GM12878 (cell line): ENCODE data around the gene IRF7. TPM values are rescaled to one million over a fixed set of nuclear protein-coding genes. Genes with fewer than 3 reads are reported as not detected.

Experiments
- ATAC-seq: fragments of 200-7000 bp; cut with Tn5 transposase; 3 replicates; pipeline ENCODE4 v1.9.1; 2020; ENCODE audit warnings: mild to moderate bottlenecking, moderate library complexity
- BruUV-seq: library from RNA; stranded (reverse); fragments of 400-500 nt; replicated peaks from 2 replicates; lab custom pipeline; 2021; lab: Mats Ljungman, UMichigan
- CTCF ChIA-PET: fragments of 300-600 bp; sonication (Branson Sonifier 250); formaldehyde crosslinking; extraction: SDS; loops from one replicate; lab custom pipeline; 2021; ENCODE audit warnings: inconsistent platforms; lab: Yijun Ruan, JAX
- POLR2A ChIA-PET: fragments of 350-600 bp; formaldehyde crosslinking; extraction: SDS; loops from one replicate; lab custom pipeline; 2021; ENCODE audit warnings: inconsistent platforms; lab: Charles Lee
- RAD21 ChIA-PET: fragments of 300-600 bp; sonication (Branson Sonifier 250); formaldehyde crosslinking; loops from one replicate; lab custom pipeline; 2023; ENCODE audit warnings: antibody characterized with exemption; ENCODE audit not compliant: unreplicated experiment; lab: Charles Lee
- SMC1A ChIA-PET: fragments of 300-600 bp; sonication (Branson Sonifier 250); formaldehyde crosslinking; loops from one replicate; lab custom pipeline; 2023; ENCODE audit not compliant: unreplicated experiment, uncharacterized antibody; lab: Charles Lee
- DNase-seq: peaks from one replicate; pipeline ENCODE4 v3.0.0-alpha.2; 2011; ENCODE audit warnings: low read depth, low spot score
- FAIRE-seq: peaks from 3 replicates; lab custom pipeline; 2011; peaks lifted over from hg19 to GRCh38; lab: Jason Lieb, UNC
- H2AFZ ChIP-seq: 2 replicates; pipeline ENCODE4 v1.6.0; 2011; ENCODE audit warnings: low read depth, low read length, control low read depth; ENCODE audit not compliant: control insufficient read depth
- H3K27ac ChIP-seq: 2 replicates; pipeline ENCODE4 v1.5.1; 2011; ENCODE audit warnings: control low read depth; ENCODE audit not compliant: control insufficient read depth, insufficient read depth
- H3K27me3 ChIP-seq, 2 experiments: replicated peaks in 1 of 2; 2 replicates each; pipeline versions ENCODE4 v1.6.0 to v1.6.1; 2011; ENCODE audit warnings: low read length in 1 of 2; ENCODE audit not compliant: control insufficient read depth in 2 of 2, insufficient read depth in 2 of 2
- H3K36me3 ChIP-seq, 2 experiments: 2 replicates each; pipeline ENCODE4 v1.5.1; 2011; ENCODE audit warnings: low read length in 1 of 2; ENCODE audit not compliant: control insufficient read depth in 2 of 2, insufficient read depth in 2 of 2
- H3K4me1 ChIP-seq: 2 replicates; pipeline ENCODE4 v1.6.1; 2011; ENCODE audit warnings: mild to moderate bottlenecking, low read length, moderate library complexity, mixed read lengths; ENCODE audit not compliant: control insufficient read depth, insufficient read depth
- H3K4me2 ChIP-seq: 2 replicates; pipeline ENCODE4 v1.6.0; 2011; ENCODE audit warnings: control low read depth; ENCODE audit not compliant: control insufficient read depth, insufficient read depth
- H3K4me3 ChIP-seq: fragments of 200-600 bp; sonication (generic); 2 replicates; pipeline ENCODE4 v1.5.1; 2016
- H3K79me2 ChIP-seq: 2 replicates; pipeline ENCODE4 v1.6.0; 2011; ENCODE audit warnings: low read length; ENCODE audit not compliant: control insufficient read depth, insufficient read depth
- H3K9ac ChIP-seq: 2 replicates; pipeline ENCODE4 v1.8.0; 2011; ENCODE audit warnings: low read length, control low read depth, mixed read lengths; ENCODE audit not compliant: control insufficient read depth, insufficient read depth
- H3K9me3 ChIP-seq: replicated peaks from 3 replicates; pipeline ENCODE4 v1.5.1; 2011; ENCODE audit warnings: mild to moderate bottlenecking, low read length; ENCODE audit not compliant: control insufficient read depth, insufficient read depth
- H4K20me1 ChIP-seq: 2 replicates; pipeline ENCODE4 v1.6.0; 2011; ENCODE audit not compliant: control insufficient read depth, insufficient read depth
- CBFB ChIP-seq: IDR thresholded peaks from 2 replicates; pipeline ENCODE4 v1.6.1; 2016; ENCODE audit warnings: antibody characterized with exemption, low read depth
- CHD2 ChIP-seq: IDR thresholded peaks from 2 replicates; pipeline ENCODE4 v1.6.1; 2011; ENCODE audit warnings: low read depth, low read length, improper control_type of control experiment, borderline replicate concordance
- EED ChIP-seq: sonication (generic); IDR thresholded peaks from 2 replicates; pipeline ENCODE4 v1.6.1; 2016; ENCODE audit warnings: antibody characterized with exemption, low read depth
- EGR1 ChIP-seq, 2 experiments: IDR thresholded peaks; 1 replicate in 1 of 2; 2 replicates in 1 of 2; pipeline ENCODE4 v1.6.1; 2011 to 2012; ENCODE audit warnings: low read depth in 2 of 2, low read length in 2 of 2, borderline replicate concordance in 1 of 2, mild to moderate bottlenecking in 1 of 2, moderate library complexity in 1 of 2
- HDGF ChIP-seq: fragments of 450-650 bp; IDR thresholded peaks from 2 replicates; pipeline ENCODE4 v1.6.1; 2016; ENCODE audit warnings: antibody characterized with exemption
- IRF3 ChIP-seq: fragments of 450-650 bp; IDR thresholded peaks from 2 replicates; pipeline ENCODE4 v1.6.1; 2014; ENCODE audit warnings: mild to moderate bottlenecking
- LARP7 ChIP-seq: fragments of 450-650 bp; IDR thresholded peaks from 2 replicates; pipeline ENCODE4 v1.6.1; 2017; ENCODE audit warnings: mild to moderate bottlenecking
- MAX ChIP-seq: IDR thresholded peaks from 2 replicates; pipeline ENCODE4 v1.6.1; 2012; ENCODE audit warnings: low read depth, low read length, improper control_type of control experiment
- MEF2A ChIP-seq: IDR thresholded peaks from 2 replicates; pipeline ENCODE4 v1.6.1; 2011; ENCODE audit warnings: low read depth, mild to moderate bottlenecking, low read length, moderate library complexity; ENCODE audit not compliant: insufficient read depth
- MYC ChIP-seq: IDR thresholded peaks from 2 replicates; pipeline ENCODE4 v1.6.1; 2011; ENCODE audit warnings: mild to moderate bottlenecking, low read length, moderate library complexity, inconsistent platforms; ENCODE audit not compliant: insufficient read depth, insufficient replicate concordance, insufficient read length, severe bottlenecking
- POLR2A ChIP-seq: IDR thresholded peaks from 2 replicates; pipeline ENCODE4 v1.6.1; 2011; ENCODE audit warnings: low read depth, mild to moderate bottlenecking, low read length
- POLR2AphosphoS5 ChIP-seq: IDR thresholded peaks from 2 replicates; pipeline ENCODE4 v1.6.1; 2011; ENCODE audit warnings: mild to moderate bottlenecking, low read length, inconsistent platforms
- RAD21 ChIP-seq: IDR thresholded peaks from 2 replicates; pipeline ENCODE4 v1.6.1; 2011; ENCODE audit warnings: mild to moderate bottlenecking, low read depth, low read length, moderate library complexity; ENCODE audit not compliant: insufficient read depth
- RCOR1 ChIP-seq: conservative IDR thresholded peaks from 2 replicates; pipeline ENCODE4 v1.6.1; 2012; ENCODE audit warnings: low read depth, low read length, improper control_type of control experiment
- SKIL ChIP-seq: fragments of 450-650 bp; IDR thresholded peaks from 2 replicates; pipeline ENCODE4 v1.6.1; 2017; ENCODE audit warnings: mild to moderate bottlenecking, low read depth, inconsistent platforms; ENCODE audit not compliant: poor library complexity, severe bottlenecking
- STAT3 ChIP-seq: IDR thresholded peaks from 2 replicates; pipeline ENCODE4 v1.6.1; 2011; ENCODE audit warnings: low read depth, low read length, improper control_type of control experiment
- YY1 ChIP-seq: IDR thresholded peaks from 2 replicates; pipeline ENCODE4 v1.6.1; 2011; ENCODE audit warnings: low read depth, mild to moderate bottlenecking, low read length
- WGBS: methylation state at CpG from one replicate; pipeline ENCODE4 v1.1.6; 2016; ENCODE audit warnings: low lambda C conversion rate; ENCODE audit not compliant: insufficient replicate concordance, insufficient coverage; ENCODE audit errors: missing lambda C conversion rate; 5-methylcytosine and 5-hydroxymethylcytosine counted together
- in situ Hi-C: fragments of 300-500 bp; cut with MboI; formaldehyde crosslinking; loops from 9 replicates; pipeline ENCODE4 v1.14.3; 2018; ENCODE audit warnings: mixed read lengths
- intact Hi-C: fragments of 100-400 bp; cut with micrococcal nuclease; formaldehyde crosslinking; loops from one replicate; pipeline ENCODE4 v1.14.2; 2022; ENCODE audit not compliant: unreplicated experiment
- polyA plus RNA-seq, 11 experiments: library from polyadenylated mRNA; depleted of rRNA in 4 of 11; unstranded in 6 of 11; stranded (reverse) in 5 of 11; fragments of >200 nt; fragmentation: Nextera tagmentation in 4 of 11; fragmentation: Illumina TruSeq in 1 of 11; extraction: Ambion mirVana in 4 of 11; extraction: Trizol in 1 of 11; gene quantifications; 1 replicate in 1 of 11; 2 replicates in 10 of 11; pipeline versions ENCODE4 v1.2.1 to v1.2.3, GENCODE V29; 2011 to 2016; ENCODE audit warnings: inconsistent platforms in 2 of 11, missing spikeins in 2 of 11, low read depth in 1 of 11
- total RNA-seq, 4 experiments: library from RNA; depleted of rRNA in 3 of 4; stranded (reverse); fragments of >200 nt in 3 of 4; fragmentation: Illumina TruSeq in 1 of 4; extraction: Trizol in 1 of 4; gene quantifications; 2 replicates each; pipeline versions ENCODE4 v1.2.1 to v1.2.3, GENCODE V29; 2013 to 2021
- TF ChIP-seq, protein P1 (sequence below): IDR thresholded peaks from 2 replicates; pipeline ENCODE4 v1.6.1; 2011; ENCODE audit warnings: borderline replicate concordance, low read depth, mild to moderate bottlenecking, moderate library complexity, low read length; ENCODE audit not compliant: insufficient read depth, poor library complexity, severe bottlenecking

Gene IRF7
- total and polyA plus RNA-seq, 10 of the 15 experiments (the other 5 are each of a cell fraction or from before 2014, with no cell fraction given), result 4.4 to 141 (median 67.6) TPM

DNA sequence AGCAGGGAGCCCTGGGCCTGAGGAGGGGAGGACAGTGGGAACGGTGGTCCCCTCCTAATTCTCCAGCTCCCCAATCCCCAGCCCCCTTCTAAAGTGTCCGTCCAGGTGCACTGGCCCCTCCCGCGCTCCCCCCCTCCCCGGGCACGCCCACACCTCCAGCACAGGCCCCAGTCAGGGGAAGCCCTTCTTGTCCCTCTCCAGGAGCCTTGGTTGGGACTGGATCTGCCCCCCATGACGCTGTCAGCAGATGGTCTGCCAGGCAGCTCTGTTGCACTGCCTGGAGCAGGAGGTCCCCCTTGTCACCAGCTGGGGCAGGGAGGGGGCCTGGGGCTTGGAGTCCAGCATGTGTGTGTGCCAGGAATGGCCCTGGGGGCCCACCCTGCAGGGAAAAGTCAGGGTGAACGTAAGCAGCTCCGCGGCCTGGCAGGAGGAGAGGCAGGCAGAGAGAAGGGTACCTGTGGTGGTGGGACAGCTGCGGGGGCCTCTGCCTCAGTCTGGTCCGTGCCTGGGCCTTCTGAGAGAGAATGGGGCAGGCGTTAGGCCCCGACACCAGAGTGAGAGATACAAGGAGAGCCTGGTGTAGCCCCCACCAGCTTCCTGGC is 1.6 kb downstream of the IRF7 start:
- Histone ChIP-seq H3K4me1 (peaks cover 14% of the 10 kb centered on the region), H3K4me3 (peak overlapping the region; percentile 90), H3K9ac (peak overlapping the region; percentile 91), H4K20me1 (peaks cover 11% of the 10 kb centered on the region), H3K9me3 (no peaks in the 10 kb centered on the region), H3K4me2 (peak overlapping the region; percentile 99), H3K27ac (peak overlapping the region; percentile 100), H3K79me2 (peaks cover 26% of the 10 kb centered on the region), H2AFZ (no peak overlapping the region), H3K27me3 (no peaks in the 10 kb centered on the region), H3K36me3 (peaks cover 10 to 40% of the 10 kb centered on the region in 2 experiments; a peak in 3 of 4 replicates)
- SMC1A ChIA-PET, result interaction anchor here (0.8 kb wide), 1 partner anchor 38 kb away, joined by 3 read pairs; the partner anchor contains the start of gene PHRF1
- WGBS, result 51% methylated on average over 14 of the region's 14 CpGs
- DNase-seq (no peak), ATAC-seq (peak; percentile 1), FAIRE-seq (no peak)
- RAD21 ChIA-PET, result interaction anchor here (0.6 to 1.5 kb wide), 5 partner anchors 38 to 259 kb away, joined by 3 to 5 read pairs (median 4); partner anchors contain the start of genes HRAS and PHRF1
- TF ChIP-seq MYC (no peak), CBFB (0 out of 2 replicates have a peak, but pooled peaks have one; percentile 6), CHD2 (no peak), EGR1 (IDR thresholded peaks at IDR 0.05; ENCODE audit: borderline replicate concordance in 1 of 2, low read depth in 2 of 2, low read length in 2 of 2) (no peak), MAX (no peak), EED (no peak), STAT3 (no peak), IRF3 (no peak), MEF2A (no peak), POLR2AphosphoS5 (peak; percentile 43; the same call in 1 of the 2 replicates), RAD21 (no peak), RCOR1 (no peak), HDGF (0 out of 2 replicates have a peak, but pooled peaks have one; percentile 12), LARP7 (no peak), SKIL (no peak), YY1 (no peak), POLR2A (peak; percentile 70)
- TF ChIP-seq, protein P1, sequence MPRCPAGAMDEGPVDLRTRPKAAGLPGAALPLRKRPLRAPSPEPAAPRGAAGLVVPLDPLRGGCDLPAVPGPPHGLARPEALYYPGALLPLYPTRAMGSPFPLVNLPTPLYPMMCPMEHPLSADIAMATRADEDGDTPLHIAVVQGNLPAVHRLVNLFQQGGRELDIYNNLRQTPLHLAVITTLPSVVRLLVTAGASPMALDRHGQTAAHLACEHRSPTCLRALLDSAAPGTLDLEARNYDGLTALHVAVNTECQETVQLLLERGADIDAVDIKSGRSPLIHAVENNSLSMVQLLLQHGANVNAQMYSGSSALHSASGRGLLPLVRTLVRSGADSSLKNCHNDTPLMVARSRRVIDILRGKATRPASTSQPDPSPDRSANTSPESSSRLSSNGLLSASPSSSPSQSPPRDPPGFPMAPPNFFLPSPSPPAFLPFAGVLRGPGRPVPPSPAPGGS, result peak; percentile 39
- POLR2A ChIA-PET, result interaction anchor here (0.8 to 1.4 kb wide), 7 partner anchors 38 to 164 kb away, joined by 3 to 4 read pairs (median 3); partner anchors contain the start of genes HRAS and PHRF1
- no TSS peak for BruUV-seq
- intact Hi-C loops (no loop called here), in situ Hi-C loops (no loop called here)
- CTCF ChIA-PET, result interaction anchor here (0.6 to 1.4 kb wide), 2 partner anchors 33 to 82 kb away, joined by 3 to 6 read pairs; partner anchors contain the start of gene TMEM80
